H9 (cell line): ENCODE measurements around the gene TYRO3. TPM values are rescaled to one million over a fixed set of nuclear protein-coding genes. Genes with fewer than 3 reads are reported as not detected.

ENCODE experiments used
- DNase-seq: peaks from one replicate; pipeline ENCODE4 v3.0.0-alpha.2; 2017
- H2AFZ ChIP-seq: one replicate; pipeline ENCODE4 v1.6.1; 2013; ENCODE audit warnings: mild to moderate bottlenecking, low read length, control low read depth, moderate library complexity
- H2AK5ac ChIP-seq: 2 replicates; pipeline ENCODE4 v1.6.1; 2013; ENCODE audit warnings: low read length, control low read depth, mixed read lengths; ENCODE audit not compliant: insufficient read length
- H2BK120ac ChIP-seq: one replicate; pipeline ENCODE4 v1.6.1; 2013; ENCODE audit warnings: low read depth, mild to moderate bottlenecking, low read length, control low read depth, inconsistent platforms; ENCODE audit not compliant: poor library complexity, severe bottlenecking
- H2BK12ac ChIP-seq: 2 replicates; pipeline ENCODE4 v1.6.1; 2013; ENCODE audit warnings: low read length, control low read depth, mixed read lengths, low read depth; ENCODE audit not compliant: insufficient read length
- H2BK15ac ChIP-seq: 2 replicates; pipeline ENCODE4 v1.6.1; 2013; ENCODE audit warnings: low read depth, low read length, control low read depth
- H2BK20ac ChIP-seq: one replicate; pipeline ENCODE4 v1.6.1; 2013; ENCODE audit warnings: low read depth, mild to moderate bottlenecking, low read length, control low read depth, inconsistent platforms; ENCODE audit not compliant: poor library complexity, severe bottlenecking
- H2BK5ac ChIP-seq: 2 replicates; pipeline ENCODE4 v1.6.1; 2013; ENCODE audit warnings: low read length, control low read depth, mixed read lengths; ENCODE audit not compliant: insufficient read length
- H3K14ac ChIP-seq: 2 replicates; pipeline ENCODE4 v1.6.1; 2013; ENCODE audit warnings: low read length, control low read depth; ENCODE audit not compliant: insufficient read depth
- H3K18ac ChIP-seq: 2 replicates; pipeline ENCODE4 v1.6.1; 2013; ENCODE audit warnings: low read depth, mild to moderate bottlenecking, mixed read lengths, low read length, control low read depth; ENCODE audit not compliant: insufficient read length
- H3K23ac ChIP-seq: 2 replicates; pipeline ENCODE4 v1.6.1; 2013; ENCODE audit warnings: low read length, control low read depth, mixed read lengths, low read depth; ENCODE audit not compliant: insufficient read length
- H3K23me2 ChIP-seq: 2 replicates; pipeline ENCODE4 v1.6.1; 2013; ENCODE audit warnings: low read depth, mild to moderate bottlenecking, mixed read lengths, low read length, control low read depth; ENCODE audit not compliant: insufficient read length, poor library complexity, severe bottlenecking
- H3K27ac ChIP-seq: 2 replicates; pipeline ENCODE4 v1.5.1; 2013; ENCODE audit warnings: low read length, control low read depth, mixed read lengths, low read depth; ENCODE audit not compliant: insufficient read length
- H3K27me3 ChIP-seq: 2 replicates; pipeline ENCODE4 v1.6.1; 2013; ENCODE audit warnings: low read length, control low read depth, inconsistent platforms; ENCODE audit not compliant: insufficient read depth
- H3K4ac ChIP-seq: 2 replicates; pipeline ENCODE4 v1.6.1; 2013; ENCODE audit warnings: low read depth, mild to moderate bottlenecking, control low read depth, inconsistent platforms, low read length, moderate library complexity
- H3K4me1 ChIP-seq: 2 replicates; pipeline ENCODE4 v1.6.1; 2013; ENCODE audit warnings: low read length, control low read depth, inconsistent platforms; ENCODE audit not compliant: insufficient read depth
- H3K4me2 ChIP-seq: 2 replicates; pipeline ENCODE4 v1.6.1; 2013; ENCODE audit warnings: low read length, control low read depth, mixed read lengths; ENCODE audit not compliant: insufficient read length, insufficient read depth
- H3K56ac ChIP-seq: 2 replicates; pipeline ENCODE4 v1.6.1; 2013; ENCODE audit warnings: low read depth, mild to moderate bottlenecking, mixed read lengths, low read length, control low read depth; ENCODE audit not compliant: insufficient read length
- H3K79me1 ChIP-seq: 2 replicates; pipeline ENCODE4 v1.6.1; 2013; ENCODE audit warnings: low read depth, mild to moderate bottlenecking, moderate library complexity, low read length, control low read depth, inconsistent platforms; ENCODE audit not compliant: insufficient read depth, poor library complexity, severe bottlenecking
- H3K79me2 ChIP-seq: 2 replicates; pipeline ENCODE4 v1.6.1; 2013; ENCODE audit warnings: low read length, control low read depth, inconsistent platforms; ENCODE audit not compliant: insufficient read depth
- H3K9ac ChIP-seq: 2 replicates; pipeline ENCODE4 v1.6.1; 2013; ENCODE audit warnings: low read length, control low read depth, mixed read lengths; ENCODE audit not compliant: insufficient read length; ENCODE audit errors: extremely low read depth
- H3K9me3 ChIP-seq: one replicate; pipeline ENCODE4 v1.6.1; 2013; ENCODE audit warnings: low read depth, low read length, inconsistent platforms; ENCODE audit not compliant: control insufficient read depth
- H3T11ph ChIP-seq: one replicate; pipeline ENCODE4 v1.6.1; 2013; ENCODE audit warnings: mild to moderate bottlenecking, low read length, control low read depth, inconsistent platforms
- H4K20me1 ChIP-seq: one replicate; pipeline ENCODE4 v1.6.1; 2013; ENCODE audit not compliant: control insufficient read depth, insufficient read length, insufficient read depth
- H4K5ac ChIP-seq: 2 replicates; pipeline ENCODE4 v1.6.1; 2013; ENCODE audit warnings: low read depth, mild to moderate bottlenecking, mixed read lengths, low read length, control low read depth; ENCODE audit not compliant: insufficient read length
- H4K8ac ChIP-seq: replicated peaks from 2 replicates; pipeline ENCODE4 v1.6.1; 2013; ENCODE audit warnings: low read length, control low read depth, mixed read lengths, low read depth; ENCODE audit not compliant: insufficient read length
- H4K91ac ChIP-seq: 2 replicates; pipeline ENCODE4 v1.6.1; 2013; ENCODE audit warnings: low read depth, mild to moderate bottlenecking, moderate library complexity, mixed read lengths, low read length, control low read depth; ENCODE audit not compliant: insufficient read length
- H3K27ac Mint-ChIP-seq, 3 experiments: 2 replicates in 2 of 3; 3 replicates in 1 of 3; pipeline ENCODE4 v1.8.0; 2020 to 2021; ENCODE audit warnings: mixed read lengths in 3 of 3, mild to moderate bottlenecking in 1 of 3, moderate library complexity in 1 of 3
- H3K27me3 Mint-ChIP-seq: 2 replicates; pipeline ENCODE4 v1.8.0; 2021; ENCODE audit warnings: low read depth, mild to moderate bottlenecking, moderate library complexity, mixed read lengths
- H3K36me3 Mint-ChIP-seq, 3 experiments: 2 replicates in 2 of 3; 3 replicates in 1 of 3; pipeline ENCODE4 v1.8.0; 2020 to 2021; ENCODE audit warnings: low read depth in 3 of 3, mixed read lengths in 3 of 3; ENCODE audit not compliant: insufficient read depth in 1 of 3
- H3K4me1 Mint-ChIP-seq, 2 experiments: 2 replicates each; pipeline ENCODE4 v1.8.0; 2020; ENCODE audit warnings: mixed read lengths in 2 of 2
- H3K4me3 Mint-ChIP-seq, 2 experiments: 2 replicates in 1 of 2; 3 replicates in 1 of 2; pipeline ENCODE4 v1.8.0; 2020 to 2021; ENCODE audit warnings: mild to moderate bottlenecking in 2 of 2, mixed read lengths in 2 of 2, moderate library complexity in 1 of 2
- H3K9me3 Mint-ChIP-seq, 2 experiments: 2 replicates in 1 of 2; 3 replicates in 1 of 2; pipeline ENCODE4 v1.8.0; 2020; ENCODE audit warnings: mild to moderate bottlenecking in 2 of 2, mixed read lengths in 2 of 2, moderate library complexity in 1 of 2
- WGBS: extraction: QIAGEN DNeasy Blood & Tissue Kit; methylation state at CpG from one replicate; pipeline ENCODE4 v1.1.7; 2013; ENCODE audit warnings: missing lambda C conversion rate, low lambda C conversion rate, mixed read lengths; ENCODE audit not compliant: insufficient read length; ENCODE audit errors: extremely low coverage; 5-methylcytosine and 5-hydroxymethylcytosine counted together
- total RNA-seq: library from RNA; stranded (reverse); gene quantifications from 2 replicates; pipeline ENCODE4 v1.2.1, GENCODE V29; 2021
- TF ChIP-seq, protein P1 (sequence below): fragments of 200-600 bp; sonication (generic); conservative IDR thresholded peaks from 3 replicates; pipeline ENCODE4 v1.8.0; 2021; ENCODE audit warnings: antibody characterized with exemption, mild to moderate bottlenecking

Gene TYRO3
- total RNA-seq, 1 experiment from 2014 or later = 124 TPM

DNA sequence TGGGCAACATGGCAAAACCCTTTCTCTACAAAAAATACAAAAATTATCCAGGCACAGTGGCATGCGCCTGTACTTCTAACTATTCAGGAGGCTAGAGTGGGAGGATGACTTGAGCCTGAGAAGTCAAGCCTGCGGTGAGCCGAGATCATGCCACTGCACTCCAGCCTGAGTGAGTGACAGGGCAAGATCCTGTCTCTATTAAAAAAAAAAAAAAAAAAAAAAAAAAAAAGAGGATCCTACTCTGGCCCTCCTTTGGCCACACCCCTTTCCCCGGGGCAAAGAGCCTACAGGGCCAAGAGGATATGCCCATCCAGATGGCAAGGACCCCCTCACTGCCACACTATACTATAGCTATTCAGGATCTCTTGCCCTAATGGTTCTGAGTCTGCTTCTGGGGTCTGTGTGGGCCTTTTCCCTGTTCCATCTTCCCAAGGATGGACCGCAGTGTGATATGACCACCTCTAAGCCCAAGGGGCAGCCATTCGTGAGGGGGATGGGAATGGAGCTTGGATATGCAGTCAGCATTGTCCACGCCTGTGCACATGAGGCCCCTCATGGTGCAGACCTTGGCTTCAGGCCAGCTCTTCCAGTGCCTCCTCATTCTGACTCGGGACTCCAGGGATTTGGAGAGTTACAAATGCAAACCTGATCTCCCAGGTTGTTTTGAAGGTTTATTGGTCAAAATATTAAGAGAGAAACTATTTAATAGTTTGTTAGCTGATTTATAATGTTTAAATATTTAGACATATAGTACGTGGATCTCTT, 7.3 kb downstream of the TYRO3 start:
- Mint-ChIP-seq H3K9me3 (no peaks in the 10 kb centered on the region; a peak in 1 of 5 replicates), H3K27ac (peak overlapping the region; percentile 87 to 95 (median 92); a peak in 4 of 7 replicates), H3K36me3 (peaks cover 29 to 69% (median 64%) of the 10 kb centered on the region in 3 experiments; a peak in 6 of 7 replicates), H3K4me1 (peaks cover 78 to 80% of the 10 kb centered on the region in 2 experiments), H3K4me3 (no peak overlapping the region), H3K27me3 (no peaks in the 10 kb centered on the region)
- Histone ChIP-seq H3K79me2 (no peaks in the 10 kb centered on the region), H2AFZ (no peak overlapping the region), H3K4me2 (no peak overlapping the region), H4K91ac (no peak overlapping the region), H3K56ac (no peak overlapping the region), H4K8ac (no peak overlapping the region), H3K23ac (no peak overlapping the region), H3K18ac (no peak overlapping the region), H2BK20ac (no peak overlapping the region), H3K9me3 (no peaks in the 10 kb centered on the region), H2BK12ac (peak overlapping the region; percentile 59), H3T11ph (no peak overlapping the region), H3K27me3 (no peaks in the 10 kb centered on the region), H3K27ac (no peak overlapping the region), H3K4ac (no peak overlapping the region), H3K4me1 (peaks cover 34% of the 10 kb centered on the region; the same call in 1 of the 2 replicates), H3K79me1 (no peaks in the 10 kb centered on the region), H3K9ac (no peak overlapping the region), H2BK120ac (no peak overlapping the region), H4K5ac (no peak overlapping the region), H2AK5ac (peak overlapping the region; percentile 43), H3K23me2 (no peaks in the 10 kb centered on the region), H2BK15ac (no peak overlapping the region), H3K14ac (no peak overlapping the region), H4K20me1 (no peaks in the 10 kb centered on the region), H2BK5ac (no peak overlapping the region)
- TF ChIP-seq, protein P1, sequence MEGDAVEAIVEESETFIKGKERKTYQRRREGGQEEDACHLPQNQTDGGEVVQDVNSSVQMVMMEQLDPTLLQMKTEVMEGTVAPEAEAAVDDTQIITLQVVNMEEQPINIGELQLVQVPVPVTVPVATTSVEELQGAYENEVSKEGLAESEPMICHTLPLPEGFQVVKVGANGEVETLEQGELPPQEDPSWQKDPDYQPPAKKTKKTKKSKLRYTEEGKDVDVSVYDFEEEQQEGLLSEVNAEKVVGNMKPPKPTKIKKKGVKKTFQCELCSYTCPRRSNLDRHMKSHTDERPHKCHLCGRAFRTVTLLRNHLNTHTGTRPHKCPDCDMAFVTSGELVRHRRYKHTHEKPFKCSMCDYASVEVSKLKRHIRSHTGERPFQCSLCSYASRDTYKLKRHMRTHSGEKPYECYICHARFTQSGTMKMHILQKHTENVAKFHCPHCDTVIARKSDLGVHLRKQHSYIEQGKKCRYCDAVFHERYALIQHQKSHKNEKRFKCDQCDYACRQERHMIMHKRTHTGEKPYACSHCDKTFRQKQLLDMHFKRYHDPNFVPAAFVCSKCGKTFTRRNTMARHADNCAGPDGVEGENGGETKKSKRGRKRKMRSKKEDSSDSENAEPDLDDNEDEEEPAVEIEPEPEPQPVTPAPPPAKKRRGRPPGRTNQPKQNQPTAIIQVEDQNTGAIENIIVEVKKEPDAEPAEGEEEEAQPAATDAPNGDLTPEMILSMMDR = no peak
- no peak for DNase-seq
- WGBS = no CpG with 5 or more reads among the region's 9 CpGs
